ENCODE results near the gene E2F2.

Gene E2F2

DNA sequence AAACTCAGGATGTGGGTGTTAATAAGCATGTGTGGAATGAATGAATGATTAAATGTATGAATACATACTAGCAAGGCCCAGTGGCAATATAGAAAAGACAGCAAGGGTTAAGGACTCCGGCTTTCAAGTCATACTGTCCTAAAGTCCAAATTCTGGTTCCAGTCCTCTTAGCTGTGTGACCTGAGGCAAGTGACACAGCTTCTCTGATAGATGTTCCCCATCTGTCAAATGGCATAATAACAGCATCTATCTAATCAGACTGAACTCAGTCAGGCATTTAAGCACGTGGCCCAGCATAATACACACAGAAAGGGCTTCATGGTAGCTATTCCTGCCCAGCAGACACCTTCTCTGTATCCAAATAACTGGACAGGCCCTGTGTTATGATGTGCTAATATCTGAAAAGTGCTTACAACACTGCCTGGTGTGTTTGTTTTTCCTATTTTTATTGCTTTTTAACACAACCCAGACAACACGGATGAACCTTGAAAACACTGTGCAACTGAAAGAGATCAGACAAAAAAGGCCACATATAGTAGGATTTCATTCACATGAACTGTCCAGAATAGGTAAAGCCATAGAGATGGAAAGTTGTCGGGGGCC is 59.5 kb downstream of the E2F2 start:
- Histone ChIP-seq H3K9me3 (no peaks in the 10 kb centered on the region), H3K27me3 (peaks cover 54% of the 10 kb centered on the region), H3K4me1 (ENCODE audit: control insufficient read depth in 1 of 2, insufficient read depth in 1 of 2, low read depth in 1 of 2, low read length in 1 of 2) (no peaks in the 10 kb centered on the region), H3K27ac (no peak overlapping the region), H3K36me3 (no peaks in the 10 kb centered on the region), H3K4me3 (ENCODE audit: low read depth in 1 of 2, low read length in 1 of 2) (no peak overlapping the region)
- TF ChIP-seq, protein P1, sequence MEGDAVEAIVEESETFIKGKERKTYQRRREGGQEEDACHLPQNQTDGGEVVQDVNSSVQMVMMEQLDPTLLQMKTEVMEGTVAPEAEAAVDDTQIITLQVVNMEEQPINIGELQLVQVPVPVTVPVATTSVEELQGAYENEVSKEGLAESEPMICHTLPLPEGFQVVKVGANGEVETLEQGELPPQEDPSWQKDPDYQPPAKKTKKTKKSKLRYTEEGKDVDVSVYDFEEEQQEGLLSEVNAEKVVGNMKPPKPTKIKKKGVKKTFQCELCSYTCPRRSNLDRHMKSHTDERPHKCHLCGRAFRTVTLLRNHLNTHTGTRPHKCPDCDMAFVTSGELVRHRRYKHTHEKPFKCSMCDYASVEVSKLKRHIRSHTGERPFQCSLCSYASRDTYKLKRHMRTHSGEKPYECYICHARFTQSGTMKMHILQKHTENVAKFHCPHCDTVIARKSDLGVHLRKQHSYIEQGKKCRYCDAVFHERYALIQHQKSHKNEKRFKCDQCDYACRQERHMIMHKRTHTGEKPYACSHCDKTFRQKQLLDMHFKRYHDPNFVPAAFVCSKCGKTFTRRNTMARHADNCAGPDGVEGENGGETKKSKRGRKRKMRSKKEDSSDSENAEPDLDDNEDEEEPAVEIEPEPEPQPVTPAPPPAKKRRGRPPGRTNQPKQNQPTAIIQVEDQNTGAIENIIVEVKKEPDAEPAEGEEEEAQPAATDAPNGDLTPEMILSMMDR (IDR thresholded peaks at IDR 0.05), result no peak

DNA sequence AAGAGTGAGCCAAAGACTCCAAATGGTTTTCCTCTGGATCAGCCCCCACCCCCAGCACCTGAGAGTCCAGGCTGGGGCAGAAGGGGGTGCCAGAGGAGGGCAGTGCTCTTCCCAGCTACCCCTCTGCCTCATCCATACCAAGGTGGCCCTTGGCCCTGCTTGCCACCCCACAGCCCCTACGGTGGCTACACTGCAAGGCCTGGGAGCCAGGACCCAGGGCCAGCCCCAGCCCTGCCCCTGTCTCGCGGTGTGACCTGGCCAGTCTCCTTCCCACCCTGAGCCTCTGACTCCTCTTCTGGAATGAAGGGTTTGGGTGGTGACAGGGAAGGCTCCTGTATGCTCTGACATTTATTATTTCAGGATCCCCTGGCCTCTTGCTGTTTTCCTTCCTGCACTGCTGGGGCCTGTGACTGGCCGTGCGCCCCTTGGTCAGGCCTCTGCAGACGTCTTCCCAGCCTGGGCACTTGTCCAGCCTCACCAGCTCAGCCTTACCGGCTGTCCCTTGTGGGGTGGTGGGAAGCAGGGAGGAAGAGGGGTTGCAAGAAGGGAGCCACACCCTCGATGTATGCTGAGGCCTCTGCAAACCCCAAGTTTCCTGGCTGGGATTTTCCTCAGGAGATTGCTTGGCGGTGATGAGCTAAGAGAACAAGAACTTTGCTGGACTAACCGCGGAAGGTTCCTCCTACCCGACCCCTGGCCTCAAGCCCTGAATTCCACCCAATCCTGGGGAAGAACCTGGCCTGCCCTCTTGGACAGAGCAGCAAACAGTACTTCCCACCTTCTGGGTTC is 60.6 kb downstream of the E2F2 start:
- Histone ChIP-seq H3K36me3 (no peaks in the 10 kb centered on the region), H3K4me3 (ENCODE audit: low read depth in 1 of 2, low read length in 1 of 2) (no peak overlapping the region), H3K4me1 (ENCODE audit: control insufficient read depth in 1 of 2, insufficient read depth in 1 of 2, low read depth in 1 of 2, low read length in 1 of 2) (no peaks in the 10 kb centered on the region), H3K27me3 (peaks cover 43% of the 10 kb centered on the region), H3K9me3 (no peaks in the 10 kb centered on the region), H3K27ac (no peak overlapping the region)
- TF ChIP-seq, protein P1 (IDR thresholded peaks at IDR 0.05), result no peak

DNA sequence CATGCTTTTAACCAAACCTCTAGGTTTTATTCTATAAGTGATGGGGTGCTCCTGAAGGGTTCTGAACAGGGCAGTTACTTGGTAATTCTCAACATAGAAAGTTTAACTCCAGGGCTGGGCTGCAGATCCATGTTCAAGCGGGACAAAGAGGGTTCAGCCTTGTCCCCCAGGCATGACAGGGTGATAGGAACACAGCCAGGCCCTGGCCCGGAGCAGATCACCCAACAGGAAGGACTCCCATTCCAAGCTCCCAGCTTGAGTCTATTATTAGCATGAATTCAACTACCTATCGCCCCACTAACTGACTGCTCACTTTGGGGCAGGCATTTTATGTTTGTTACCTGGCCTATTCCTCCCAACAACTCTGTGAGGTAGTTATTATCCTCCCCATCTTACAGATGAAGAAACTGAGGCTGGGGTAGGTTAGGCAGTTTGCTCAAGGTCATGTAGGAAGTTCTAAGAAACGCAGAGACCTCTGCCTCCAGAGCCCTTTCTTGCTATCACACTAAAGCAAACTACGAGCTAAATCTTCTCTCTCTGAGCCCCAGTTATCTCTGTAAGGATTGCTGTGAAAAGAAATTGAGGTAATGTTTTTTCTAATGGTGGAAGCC is 61.6 kb downstream of the E2F2 start:
- Histone ChIP-seq H3K36me3 (no peaks in the 10 kb centered on the region), H3K4me3 (ENCODE audit: low read depth in 1 of 2, low read length in 1 of 2) (no peak overlapping the region), H3K27me3 (peaks cover 34% of the 10 kb centered on the region), H3K9me3 (no peaks in the 10 kb centered on the region), H3K27ac (no peak overlapping the region), H3K4me1 (ENCODE audit: control insufficient read depth in 1 of 2, insufficient read depth in 1 of 2, low read depth in 1 of 2, low read length in 1 of 2) (no peaks in the 10 kb centered on the region)
- TF ChIP-seq, protein P1 (IDR thresholded peaks at IDR 0.05), result no peak

DNA sequence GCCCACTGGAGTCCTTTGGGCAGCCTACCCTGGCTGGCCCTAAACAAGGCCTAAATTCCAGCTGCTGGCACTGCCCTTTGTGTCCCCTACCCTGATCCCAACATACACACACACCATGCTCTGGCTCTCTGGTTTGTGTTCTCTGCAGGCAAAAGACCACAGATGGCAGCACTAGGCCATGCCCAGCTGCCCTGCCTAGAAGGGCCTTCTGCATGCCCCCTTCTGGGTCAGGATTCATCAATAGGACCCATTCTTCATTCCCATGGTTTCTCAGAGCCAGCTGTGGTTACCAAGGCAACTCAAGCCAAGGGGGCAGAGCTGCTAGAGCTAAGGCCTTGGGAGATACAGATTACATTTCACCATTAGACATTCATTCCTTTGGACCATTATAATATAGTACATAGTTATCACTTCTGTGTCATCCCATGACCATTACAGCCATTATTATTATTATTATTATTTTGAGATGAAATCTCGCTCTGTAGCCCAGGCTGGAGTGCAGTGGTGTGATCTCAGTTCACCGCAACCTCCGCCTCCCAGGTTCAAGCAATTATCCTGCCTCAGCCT is 64.5 kb downstream of the E2F2 start:
- no peaks in the 10 kb centered on the region for H3K4me1 ChIP-seq (ENCODE audit: control insufficient read depth in 1 of 2, insufficient read depth in 1 of 2, low read depth in 1 of 2, low read length in 1 of 2)
- no peaks in the 10 kb centered on the region for H3K9me3 ChIP-seq
- H3K27ac ChIP-seq, result no peak overlapping the region
- H3K4me3 ChIP-seq (ENCODE audit: low read depth in 1 of 2, low read length in 1 of 2), result no peak overlapping the region
- TF ChIP-seq, protein P1 (IDR thresholded peaks at IDR 0.05), result no peak
- no peaks in the 10 kb centered on the region for H3K36me3 ChIP-seq
- peaks cover 15% of the 10 kb centered on the region for H3K27me3 ChIP-seq

DNA sequence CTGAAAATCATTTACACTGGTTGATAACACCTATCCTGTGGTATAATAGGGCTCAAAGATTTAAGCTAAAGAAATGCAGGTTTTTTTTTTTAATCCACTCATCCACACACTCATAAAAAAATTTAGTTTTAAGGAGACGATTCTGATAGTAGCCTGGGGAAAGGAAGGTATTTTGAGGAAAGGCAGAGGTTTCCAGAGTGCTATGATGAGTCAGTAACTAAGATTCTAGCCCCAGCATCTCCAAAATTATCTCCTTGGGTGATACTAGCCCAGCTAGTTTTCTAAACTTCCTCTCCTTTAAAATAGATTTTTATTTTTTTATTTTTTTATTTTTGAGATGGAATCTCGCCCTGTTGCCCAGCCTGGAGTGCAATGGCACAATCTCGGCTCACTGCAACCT is 67.7 kb downstream of the E2F2 start:
- no peaks in the 10 kb centered on the region for H3K9me3 ChIP-seq
- H3K27ac ChIP-seq, result no peak overlapping the region
- no peaks in the 10 kb centered on the region for H3K4me1 ChIP-seq (ENCODE audit: control insufficient read depth in 1 of 2, insufficient read depth in 1 of 2, low read depth in 1 of 2, low read length in 1 of 2)
- H3K4me3 ChIP-seq (ENCODE audit: low read depth in 1 of 2, low read length in 1 of 2), result no peak overlapping the region
- TF ChIP-seq, protein P1 (IDR thresholded peaks at IDR 0.05), result no peak
- peaks cover 16% of the 10 kb centered on the region for H3K27me3 ChIP-seq
- no peaks in the 10 kb centered on the region for H3K36me3 ChIP-seq

All from neutrophil (primary cell).